PFSK-1 (cell line): ENCODE measurements around the gene SND1.

ENCODE experiments used
- POLR2AphosphoS5 ChIP-seq: IDR thresholded peaks from 2 replicates; pipeline ENCODE4 v1.6.1; 2012; ENCODE audit warnings: low read depth, mild to moderate bottlenecking, control low read depth, low read length, moderate library complexity
- REST ChIP-seq, 2 experiments: IDR thresholded peaks; 2 replicates each; pipeline versions ENCODE4 v1.6.1 to v1.8.0; 2011 to 2012; ENCODE audit warnings: low read depth in 2 of 2, low read length in 2 of 2, control low read depth in 1 of 2, inconsistent platforms in 1 of 2, mild to moderate bottlenecking in 1 of 2, moderate library complexity in 1 of 2; ENCODE audit not compliant: insufficient read depth in 1 of 2
- TAF1 ChIP-seq: IDR thresholded peaks from 2 replicates; pipeline ENCODE4 v1.6.1; 2012; ENCODE audit warnings: low read length, control low read depth, borderline replicate concordance; ENCODE audit not compliant: insufficient read depth

- no peak for TF ChIP-seq TAF1
- TF ChIP-seq REST (IDR thresholded peaks at IDR 0.05; ENCODE audit: insufficient read depth in 1 of 2, low read depth in 2 of 2, low read length in 2 of 2) = no peak
- no peak for TF ChIP-seq POLR2AphosphoS5
Observed at GRCh38 chr7:127995156-127995880, 343.3 kb downstream of the SND1 start.
